Right atrium auricular region (tissue), 2 donors: ENCODE results near the gene SARDH. TPM values are rescaled to one million over a fixed set of nuclear protein-coding genes. Genes with fewer than 3 reads are reported as not detected.
A peak's percentile ranks its signal among the peaks of the same experiment; 100 is the strongest.
"Not testable (repeated sequence)": the region's sequence is repeated elsewhere in the genome, so short reads cannot be mapped to it uniquely, and the experiment has no call there.

Experiments
- DNase-seq: peaks from one replicate; pipeline ENCODE4 v3.0.0-alpha.2; 2019; ENCODE audit warnings: low spot score
- H3K27ac ChIP-seq, 2 donors: fragments of 200-600 bp; sonication (generic); 1 replicate in 1 of 2; 2 replicates in 1 of 2; pipeline ENCODE4 v1.5.1; 2016 to 2019
- H3K27me3 ChIP-seq, 2 donors: fragments of 200-600 bp; sonication (generic); one replicate each; pipeline versions ENCODE4 v1.5.1 to v1.6.0; 2017 to 2019
- H3K36me3 ChIP-seq: fragments of 200-600 bp; sonication (generic); one replicate; pipeline ENCODE4 v1.5.1; 2016
- H3K4me1 ChIP-seq, 2 donors: fragments of 200-600 bp; sonication (generic); one replicate each; pipeline versions ENCODE4 v1.5.1 to v1.6.0; 2017 to 2019
- H3K4me3 ChIP-seq, 2 donors: fragments of 200-600 bp; sonication (generic); 1 replicate in 1 of 2; 2 replicates in 1 of 2; pipeline ENCODE4 v1.5.1; 2017 to 2019; ENCODE audit warnings: mild to moderate bottlenecking in 1 of 2, moderate library complexity in 1 of 2
- H3K9me3 ChIP-seq, 2 donors: fragments of 200-600 bp; sonication (generic); one replicate each; pipeline ENCODE4 v1.5.1; 2019
- total RNA-seq, 2 donors: library from RNA; depleted of rRNA; stranded (reverse); fragments of >200 nt; gene quantifications; one replicate each; pipeline ENCODE4 v1.1.0, GENCODE V29; 2016
- TF ChIP-seq, protein P1 (sequence below), 2 donors: fragments of 200-600 bp; sonication (generic); IDR thresholded peaks; one replicate each; pipeline ENCODE4 v1.5.1; 2019; ENCODE audit warnings: antibody characterized with exemption in 2 of 2

The SARDH gene
- total RNA-seq, 2 donors from 2014 or later = 0.63 to 0.94 TPM

DNA sequence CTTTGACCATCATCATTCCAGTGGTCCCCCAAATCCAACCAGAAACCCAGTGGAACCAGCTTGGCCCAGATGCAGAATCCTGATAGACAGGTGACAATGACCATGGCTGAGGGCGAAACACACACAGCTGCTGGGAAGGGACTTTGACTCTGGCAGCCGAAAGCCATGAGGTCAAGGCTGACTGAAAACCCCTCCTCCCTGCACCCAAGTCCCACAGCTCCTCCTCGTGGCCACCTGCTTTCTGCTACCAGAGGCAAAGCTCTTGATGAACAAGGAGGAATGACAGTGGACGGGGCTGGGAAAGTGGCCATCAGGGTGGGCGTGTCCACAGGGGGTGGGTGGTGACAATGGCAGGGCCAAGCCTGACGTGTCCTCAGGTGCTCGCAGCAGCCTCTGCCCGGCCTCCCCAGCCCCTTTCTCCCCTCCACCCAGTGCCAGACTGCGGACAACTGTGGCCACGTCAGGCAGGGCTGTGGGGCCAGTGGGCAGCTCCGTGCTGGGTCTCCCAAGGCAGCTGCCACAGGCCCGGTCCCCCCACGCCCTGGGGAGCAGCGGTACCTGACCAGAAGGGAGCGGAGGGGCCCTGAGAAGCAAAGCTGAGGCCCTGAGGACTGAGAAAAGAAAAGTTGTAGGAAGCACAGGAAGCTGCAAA lies 30.8 kb upstream of the SARDH start:
- Histone ChIP-seq H3K9me3 (peaks cover 0 to 16% of the 10 kb centered on the region in 2 donors), H3K4me1 (no peaks in the 10 kb centered on the region), H3K4me3 (no peak overlapping the region), H3K36me3 (peaks cover 19% of the 10 kb centered on the region), H3K27ac (no peak overlapping the region), H3K27me3 (no peaks in the 10 kb centered on the region)
- peak; percentile 54 for DNase-seq
- TF ChIP-seq, protein P1, sequence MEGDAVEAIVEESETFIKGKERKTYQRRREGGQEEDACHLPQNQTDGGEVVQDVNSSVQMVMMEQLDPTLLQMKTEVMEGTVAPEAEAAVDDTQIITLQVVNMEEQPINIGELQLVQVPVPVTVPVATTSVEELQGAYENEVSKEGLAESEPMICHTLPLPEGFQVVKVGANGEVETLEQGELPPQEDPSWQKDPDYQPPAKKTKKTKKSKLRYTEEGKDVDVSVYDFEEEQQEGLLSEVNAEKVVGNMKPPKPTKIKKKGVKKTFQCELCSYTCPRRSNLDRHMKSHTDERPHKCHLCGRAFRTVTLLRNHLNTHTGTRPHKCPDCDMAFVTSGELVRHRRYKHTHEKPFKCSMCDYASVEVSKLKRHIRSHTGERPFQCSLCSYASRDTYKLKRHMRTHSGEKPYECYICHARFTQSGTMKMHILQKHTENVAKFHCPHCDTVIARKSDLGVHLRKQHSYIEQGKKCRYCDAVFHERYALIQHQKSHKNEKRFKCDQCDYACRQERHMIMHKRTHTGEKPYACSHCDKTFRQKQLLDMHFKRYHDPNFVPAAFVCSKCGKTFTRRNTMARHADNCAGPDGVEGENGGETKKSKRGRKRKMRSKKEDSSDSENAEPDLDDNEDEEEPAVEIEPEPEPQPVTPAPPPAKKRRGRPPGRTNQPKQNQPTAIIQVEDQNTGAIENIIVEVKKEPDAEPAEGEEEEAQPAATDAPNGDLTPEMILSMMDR (IDR thresholded peaks at IDR 0.05) = no peak

DNA sequence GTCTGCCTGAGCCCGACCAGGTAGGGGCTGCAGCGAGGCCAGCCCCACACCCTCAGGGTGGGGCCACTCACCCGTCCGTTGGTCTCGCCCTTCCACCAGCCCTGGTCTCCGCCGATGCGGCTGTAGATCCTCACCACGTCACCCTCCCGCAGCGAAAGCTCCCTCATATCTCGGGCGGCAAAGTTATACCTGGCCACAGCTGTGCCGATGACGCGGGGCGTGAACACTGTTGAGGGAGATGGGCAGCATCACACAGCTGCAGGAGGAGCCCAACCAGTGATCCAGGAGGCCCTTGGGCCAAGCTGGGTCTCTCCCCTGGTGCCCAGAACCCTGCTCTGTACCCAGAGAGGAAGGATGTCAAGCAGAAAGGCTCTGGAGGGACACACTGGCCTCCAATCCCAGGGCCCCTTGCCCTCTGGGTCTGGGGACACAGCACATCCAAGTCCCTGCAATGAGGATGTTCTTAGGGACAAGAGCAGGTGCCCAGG lies 30.3 kb upstream of the SARDH start:
- H3K27ac ChIP-seq = no peak overlapping the region
- H3K4me3 ChIP-seq = no peak overlapping the region
- H3K36me3 ChIP-seq = peaks cover 20% of the 10 kb centered on the region
- H3K4me1 ChIP-seq = no peaks in the 10 kb centered on the region
- H3K9me3 ChIP-seq = peaks cover 0 to 12% of the 10 kb centered on the region in 2 donors
- TF ChIP-seq, protein P1 (IDR thresholded peaks at IDR 0.05) = no peak
- no peaks in the 10 kb centered on the region for H3K27me3 ChIP-seq
- DNase-seq = peak; percentile 26

DNA sequence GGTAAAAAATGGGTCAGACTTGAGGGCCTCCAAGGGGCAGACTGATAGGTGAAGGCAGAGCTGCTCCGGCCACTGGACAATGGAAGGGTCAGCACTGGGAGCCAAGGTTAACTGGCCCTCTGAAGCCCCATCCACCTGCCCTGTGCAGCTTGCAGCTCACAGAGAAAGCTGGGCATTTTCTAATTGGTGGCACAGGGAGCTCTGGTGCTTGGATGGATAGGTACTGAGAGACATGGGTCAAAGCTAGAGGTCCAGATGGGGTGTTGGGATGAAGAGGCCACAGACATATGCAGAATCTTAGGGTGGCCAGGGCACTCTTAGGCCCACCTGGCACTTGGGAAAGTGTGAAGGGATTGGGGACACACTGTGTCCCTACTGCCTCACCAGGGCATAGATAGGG lies 29.5 kb upstream of the SARDH start:
- peaks cover 22% of the 10 kb centered on the region for H3K36me3 ChIP-seq
- H3K27ac ChIP-seq = no peak overlapping the region

DNA sequence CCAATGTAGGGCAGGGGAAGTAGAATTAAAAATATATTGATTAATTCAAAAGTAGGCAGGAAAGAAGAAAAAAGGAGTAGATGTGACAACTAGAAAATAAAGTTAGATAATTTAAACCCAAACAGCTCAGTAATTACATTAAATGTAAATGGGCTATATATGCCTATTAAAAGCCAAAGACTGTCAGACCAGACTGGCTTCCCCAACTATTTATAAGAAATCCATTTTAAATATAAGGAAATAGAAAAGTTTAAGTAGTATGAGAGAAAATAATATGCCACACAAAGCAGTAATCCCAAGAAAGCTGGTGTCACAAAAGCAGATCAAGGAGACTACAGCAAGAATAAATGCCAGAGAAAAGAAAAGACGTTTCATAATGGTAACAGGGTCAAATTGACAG lies 28.9 kb upstream of the SARDH start:
- Histone ChIP-seq H3K27me3 (no peaks in the 10 kb centered on the region), H3K9me3 (peaks cover 0 to 12% of the 10 kb centered on the region in 2 donors), H3K36me3 (peaks cover 22% of the 10 kb centered on the region), H3K4me1 (no peaks in the 10 kb centered on the region), H3K27ac (no peak overlapping the region), H3K4me3 (no peak overlapping the region)
- TF ChIP-seq, protein P1 (IDR thresholded peaks at IDR 0.05) = no peak
- no peak for DNase-seq

More for the DNA sequence above, 29.5 kb upstream of the SARDH start:
- peak; percentile 21 for DNase-seq
- Histone ChIP-seq H3K9me3 (peaks cover 0 to 12% of the 10 kb centered on the region in 2 donors), H3K4me3 (no peak overlapping the region), H3K4me1 (no peaks in the 10 kb centered on the region), H3K27me3 (no peaks in the 10 kb centered on the region)
- TF ChIP-seq, protein P1 (IDR thresholded peaks at IDR 0.05) = no peak

DNA sequence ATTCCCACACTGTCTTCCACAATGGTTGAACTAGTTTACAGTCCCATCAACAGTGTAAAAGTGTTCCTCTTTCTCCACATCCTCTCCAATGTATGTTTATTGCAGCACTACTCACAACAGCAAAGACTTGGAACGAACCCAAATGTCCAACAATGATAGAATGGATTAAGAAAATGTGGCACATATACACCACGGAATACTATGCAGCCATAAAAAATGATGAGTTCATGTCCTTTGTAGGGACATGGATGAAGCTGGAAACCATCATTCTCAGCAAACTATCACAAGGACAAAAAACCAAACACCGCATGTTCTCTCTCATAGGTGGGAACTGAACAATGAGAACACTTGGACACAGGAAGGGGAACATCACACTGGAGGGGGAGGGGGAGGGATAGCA lies 28.1 kb upstream of the SARDH start:
- not testable (repeated sequence) for DNase-seq, H3K4me1 ChIP-seq, H3K4me3 ChIP-seq, H3K27me3 ChIP-seq, H3K27ac ChIP-seq
- H3K36me3 ChIP-seq = peaks cover 22% of the 10 kb centered on the region
- peaks cover 0 to 12% of the 10 kb centered on the region in 2 donors for H3K9me3 ChIP-seq

DNA sequence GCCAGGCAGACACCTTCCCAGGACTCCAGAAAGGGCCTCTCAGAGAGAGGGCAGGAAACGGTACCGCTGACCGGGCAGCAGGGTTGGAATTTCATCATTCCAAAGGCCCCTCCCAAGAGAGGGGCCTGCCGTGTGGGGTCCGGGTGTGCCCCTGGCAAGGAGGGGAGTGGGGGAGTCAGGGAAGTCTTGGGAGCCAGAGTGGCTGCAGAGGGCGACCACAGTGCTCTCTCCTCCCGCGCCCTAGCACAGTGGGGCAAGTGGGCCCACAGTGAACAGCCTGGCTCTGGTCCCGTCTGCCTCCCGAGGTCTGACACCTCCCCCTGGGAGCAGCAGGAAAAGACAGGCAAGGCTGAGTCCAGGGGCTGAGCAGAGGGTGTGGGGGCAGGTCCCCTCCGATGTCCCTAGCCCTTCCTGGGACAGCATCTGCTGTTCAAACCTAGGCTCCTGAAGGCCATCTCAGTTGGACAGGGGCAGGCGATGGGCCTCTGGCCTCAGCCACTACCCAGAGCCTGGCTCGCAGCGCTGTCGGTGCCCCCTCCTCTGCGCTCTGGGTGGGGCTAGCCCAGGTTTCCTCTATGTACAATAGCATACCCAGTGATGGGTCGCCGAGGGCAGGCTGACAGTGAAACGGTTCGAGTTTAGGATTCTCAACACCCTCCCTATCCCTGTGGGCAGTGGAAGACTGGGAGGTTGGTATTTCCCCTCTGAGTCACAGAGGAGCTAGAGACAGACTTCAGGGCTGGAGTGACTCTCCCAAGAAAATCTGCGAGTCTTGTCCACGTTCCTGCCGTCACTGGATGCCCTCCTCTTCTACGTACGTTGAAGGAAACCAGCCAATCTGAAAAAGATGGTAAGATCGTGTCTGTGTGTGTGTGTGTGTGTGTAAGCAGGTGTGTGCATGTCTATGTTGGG lies 25.4 kb upstream of the SARDH start:
- Histone ChIP-seq H3K27ac (no peak overlapping the region), H3K4me3 (no peak overlapping the region), H3K4me1 (no peaks in the 10 kb centered on the region), H3K9me3 (peaks cover 0 to 12% of the 10 kb centered on the region in 2 donors), H3K27me3 (no peaks in the 10 kb centered on the region), H3K36me3 (peaks cover 22% of the 10 kb centered on the region)
- DNase-seq = no peak
- TF ChIP-seq, protein P1 (IDR thresholded peaks at IDR 0.05) = no peak
